ENCODE data around the gene ITPR1.

GRCh38 chr3:4882548-4882947 lies 389.4 kb downstream of the ITPR1 start:
- TF ChIP-seq CTCF (IDR thresholded peaks at IDR 0.05) (no peak), POLR2A (IDR thresholded peaks at IDR 0.05) (no peak)
